ENCODE measurements around the gene LOX.

The LOX gene

GRCh38 chr5:122067390-122067789 is 10.7 kb downstream of the LOX start:
- DNase-seq (ENCODE audit: low spot score): no peak
- TF ChIP-seq CTCF (IDR thresholded peaks at IDR 0.05): no peak

GRCh38 chr5:122064992-122065391 is 13.1 kb downstream of the LOX start:
- DNase-seq (ENCODE audit: low spot score): no peak
- H3K4me3 ChIP-seq: no peak overlapping the region
- H3K27ac ChIP-seq: no peak overlapping the region
- TF ChIP-seq CTCF (IDR thresholded peaks at IDR 0.05): no peak

More at GRCh38 chr5:122067390-122067789, 10.7 kb downstream of the LOX start:
- H3K4me3 ChIP-seq: no peak overlapping the region
- H3K27ac ChIP-seq: no peak overlapping the region

GRCh38 chr5:122063836-122064235 is 14.2 kb downstream of the LOX start:
- Histone ChIP-seq H3K4me3 (no peak overlapping the region), H3K27ac (no peak overlapping the region)
- DNase-seq (ENCODE audit: low spot score): no peak
- no peak for TF ChIP-seq CTCF (IDR thresholded peaks at IDR 0.05)

GRCh38 chr5:122062205-122062604 is 15.9 kb downstream of the LOX start:
- Histone ChIP-seq H3K27ac (no peak overlapping the region), H3K4me3 (no peak overlapping the region)
- DNase-seq (ENCODE audit: low spot score): no peak
- TF ChIP-seq CTCF (IDR thresholded peaks at IDR 0.05): no peak

- DNase-seq (ENCODE audit: low spot score): no peak
- TF ChIP-seq CTCF (IDR thresholded peaks at IDR 0.05): no peak
- no peak overlapping the region for H3K4me3 ChIP-seq
- no peak overlapping the region for H3K27ac ChIP-seq
Observed at GRCh38 chr5:122056913-122057312, 21.1 kb downstream of the LOX start.

GRCh38 chr5:122054266-122054665 is 23.8 kb downstream of the LOX start:
- TF ChIP-seq CTCF (IDR thresholded peaks at IDR 0.05): no peak
- H3K4me3 ChIP-seq: no peak overlapping the region
- H3K27ac ChIP-seq: no peak overlapping the region
- no peak for DNase-seq (ENCODE audit: low spot score)

GRCh38 chr5:122053181-122054109 is 24.6 kb downstream of the LOX start:
- no peak for DNase-seq (ENCODE audit: low spot score)
- no peak overlapping the region for H3K27ac ChIP-seq
- TF ChIP-seq CTCF (IDR thresholded peaks at IDR 0.05): no peak
- no peak overlapping the region for H3K4me3 ChIP-seq

Measured in coronary artery (tissue), 2 donors.